ENCODE measurements around the gene LIMA1.

The LIMA1 gene

GRCh38 chr12:50192236-50192635 is 91.1 kb downstream of the LIMA1 start:
- H3K27me3 ChIP-seq (ENCODE audit: control insufficient read depth, insufficient read depth, low read length, poor library complexity, severe bottlenecking) = no peaks in the 10 kb centered on the region
- no peak overlapping the region for H3K4me3 ChIP-seq (ENCODE audit: insufficient read depth, low read depth, low read length)
- H3K9me3 ChIP-seq (ENCODE audit: control insufficient read depth, low read length) = no peaks in the 10 kb centered on the region
- no peaks in the 10 kb centered on the region for H3K4me1 ChIP-seq (ENCODE audit: control insufficient read depth, insufficient read depth, low read length)
- no peak overlapping the region for H3K27ac ChIP-seq (ENCODE audit: insufficient read depth, low read depth, low read length, poor library complexity, severe bottlenecking)
- WGBS, 2 experiments = 94% methylated on average over 4 of the region's 4 CpGs
- H3K36me3 ChIP-seq (ENCODE audit: control insufficient read depth, insufficient read depth, low read length) = no peaks in the 10 kb centered on the region

- no peak overlapping the region for H3K27ac ChIP-seq (ENCODE audit: insufficient read depth, low read depth, low read length, poor library complexity, severe bottlenecking)
- H3K9me3 ChIP-seq (ENCODE audit: control insufficient read depth, low read length) = no peaks in the 10 kb centered on the region
- H3K4me1 ChIP-seq (ENCODE audit: control insufficient read depth, insufficient read depth, low read length) = no peaks in the 10 kb centered on the region
- H3K36me3 ChIP-seq (ENCODE audit: control insufficient read depth, insufficient read depth, low read length) = no peaks in the 10 kb centered on the region
- WGBS, 2 experiments = 95 to 97% methylated on average over 1 of the region's 1 CpG
- H3K4me3 ChIP-seq (ENCODE audit: insufficient read depth, low read depth, low read length) = no peak overlapping the region
- no peaks in the 10 kb centered on the region for H3K27me3 ChIP-seq (ENCODE audit: control insufficient read depth, insufficient read depth, low read length, poor library complexity, severe bottlenecking)
Measured at GRCh38 chr12:50190859-50191258, 92.5 kb downstream of the LIMA1 start.

DNA sequence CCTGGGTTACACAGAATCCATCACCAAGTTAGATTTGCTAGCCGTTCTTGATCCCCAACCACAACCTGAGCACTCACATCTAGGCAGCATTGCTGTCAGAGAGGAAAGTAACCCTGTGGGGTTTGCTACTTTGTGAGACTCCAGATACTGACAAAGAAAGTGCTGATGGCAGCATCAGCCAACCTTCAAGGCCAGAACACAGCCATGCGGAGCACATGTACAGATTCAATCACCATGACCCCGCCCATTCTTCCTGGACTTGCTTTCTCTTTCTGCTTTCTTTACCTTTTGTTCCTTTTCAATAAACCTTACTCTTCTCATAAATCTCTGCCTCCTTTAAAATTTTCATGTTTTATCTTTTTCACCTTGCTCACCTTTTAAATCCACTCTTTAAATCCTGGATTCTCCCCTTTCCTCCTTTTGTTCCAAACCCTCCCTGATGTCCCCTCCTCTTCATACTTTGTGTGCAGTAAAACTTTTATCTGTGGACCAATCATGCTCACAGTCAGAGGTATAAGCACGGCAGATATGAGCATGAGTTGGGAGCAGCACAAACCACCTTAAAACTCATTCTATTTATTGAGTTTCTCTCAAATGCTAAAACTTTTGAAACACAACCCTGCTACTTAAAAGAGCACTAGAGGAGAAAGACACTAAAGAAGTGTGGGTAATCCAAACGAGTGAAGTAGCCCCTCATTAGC is 94.3 kb downstream of the LIMA1 start:
- Histone ChIP-seq H3K27ac (ENCODE audit: insufficient read depth, low read depth, low read length, poor library complexity, severe bottlenecking) (no peak overlapping the region), H3K36me3 (ENCODE audit: control insufficient read depth, insufficient read depth, low read length) (no peaks in the 10 kb centered on the region), H3K9me3 (ENCODE audit: control insufficient read depth, low read length) (no peaks in the 10 kb centered on the region), H3K27me3 (ENCODE audit: control insufficient read depth, insufficient read depth, low read length, poor library complexity, severe bottlenecking) (no peaks in the 10 kb centered on the region), H3K4me1 (ENCODE audit: control insufficient read depth, insufficient read depth, low read length) (no peaks in the 10 kb centered on the region), H3K4me3 (ENCODE audit: insufficient read depth, low read depth, low read length) (no peak overlapping the region)
- WGBS, 2 experiments = 93 to 95% methylated on average over 4 to 5 of the region's 5 CpGs

DNA sequence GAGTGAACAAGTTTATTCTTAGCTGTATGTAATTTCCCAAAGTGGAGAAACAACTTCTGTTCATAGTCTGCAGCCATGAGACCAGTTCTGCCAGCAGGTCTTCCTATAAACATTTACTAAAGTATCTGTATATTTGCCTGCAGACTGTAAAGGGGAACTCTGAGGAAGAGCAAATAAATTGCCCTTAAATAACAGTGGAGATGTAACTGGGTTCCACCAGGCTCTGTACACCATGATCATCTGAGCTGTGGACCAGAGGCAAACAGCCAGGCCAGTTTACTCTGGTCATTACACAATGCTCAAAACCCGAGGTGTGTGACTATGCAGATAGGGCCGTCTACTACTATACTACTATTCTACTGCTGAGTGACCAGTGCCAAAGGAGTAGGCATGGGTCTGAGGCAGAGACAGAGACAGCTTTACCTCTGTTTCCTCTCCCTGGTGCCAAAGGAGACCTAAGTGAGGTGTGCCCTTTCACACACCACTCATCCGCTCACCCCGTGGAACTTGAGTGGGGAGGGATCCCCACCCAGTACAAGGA is 95.0 kb downstream of the LIMA1 start:
- no peak overlapping the region for H3K27ac ChIP-seq (ENCODE audit: insufficient read depth, low read depth, low read length, poor library complexity, severe bottlenecking)
- H3K36me3 ChIP-seq (ENCODE audit: control insufficient read depth, insufficient read depth, low read length) = no peaks in the 10 kb centered on the region
- H3K4me3 ChIP-seq (ENCODE audit: insufficient read depth, low read depth, low read length) = no peak overlapping the region
- no peaks in the 10 kb centered on the region for H3K9me3 ChIP-seq (ENCODE audit: control insufficient read depth, low read length)
- H3K27me3 ChIP-seq (ENCODE audit: control insufficient read depth, insufficient read depth, low read length, poor library complexity, severe bottlenecking) = no peaks in the 10 kb centered on the region
- no peaks in the 10 kb centered on the region for H3K4me1 ChIP-seq (ENCODE audit: control insufficient read depth, insufficient read depth, low read length)
- WGBS, 2 experiments = 98 to 100% methylated on average over 4 of the region's 4 CpGs

DNA sequence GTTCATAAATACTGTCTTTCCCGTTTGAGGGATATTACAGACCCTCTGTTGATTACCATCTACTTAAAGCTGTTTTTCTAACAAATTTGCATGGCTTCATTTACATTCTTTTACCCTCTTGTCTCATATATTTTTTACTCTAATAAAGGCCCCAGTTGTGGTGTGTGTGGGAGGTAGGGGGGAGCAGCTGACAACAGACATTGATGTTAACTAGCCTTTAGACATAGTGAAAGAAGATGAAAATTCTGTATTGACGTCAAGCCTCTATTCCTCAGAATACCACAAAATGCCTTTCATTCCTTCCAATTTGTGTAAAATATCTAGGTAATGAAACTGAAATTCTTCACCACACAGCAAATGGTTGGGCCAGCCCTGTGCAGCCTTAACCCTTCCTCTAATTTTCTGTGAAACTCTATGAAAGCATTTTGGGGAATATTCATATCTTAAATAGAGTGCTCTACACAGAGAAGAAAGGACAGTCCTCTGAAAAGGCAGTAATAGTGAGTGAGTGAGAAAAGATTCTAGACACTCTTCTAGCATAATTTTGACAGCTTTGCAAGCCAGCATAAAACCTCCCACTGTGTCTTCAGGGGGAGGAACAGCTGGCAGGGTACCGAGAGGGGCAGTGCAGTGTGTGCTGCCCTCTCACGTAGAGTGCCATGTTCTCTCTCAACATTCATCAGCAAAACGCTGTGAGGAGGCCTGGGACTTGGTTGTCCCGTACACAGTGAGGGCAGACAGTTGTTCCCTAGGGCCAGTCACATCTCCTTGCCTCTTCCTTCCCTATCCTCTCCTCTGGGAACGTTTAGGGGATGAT is 96.0 kb downstream of the LIMA1 start:
- no peaks in the 10 kb centered on the region for H3K9me3 ChIP-seq (ENCODE audit: control insufficient read depth, low read length)
- H3K4me3 ChIP-seq (ENCODE audit: insufficient read depth, low read depth, low read length) = no peak overlapping the region
- H3K27ac ChIP-seq (ENCODE audit: insufficient read depth, low read depth, low read length, poor library complexity, severe bottlenecking) = no peak overlapping the region
- 86 to 91% methylated on average over 6 to 7 of the region's 7 CpGs for WGBS, 2 experiments
- H3K27me3 ChIP-seq (ENCODE audit: control insufficient read depth, insufficient read depth, low read length, poor library complexity, severe bottlenecking) = no peaks in the 10 kb centered on the region
- H3K4me1 ChIP-seq (ENCODE audit: control insufficient read depth, insufficient read depth, low read length) = no peaks in the 10 kb centered on the region
- no peaks in the 10 kb centered on the region for H3K36me3 ChIP-seq (ENCODE audit: control insufficient read depth, insufficient read depth, low read length)

- no peaks in the 10 kb centered on the region for H3K4me1 ChIP-seq (ENCODE audit: control insufficient read depth, insufficient read depth, low read length)
- H3K4me3 ChIP-seq (ENCODE audit: insufficient read depth, low read depth, low read length) = no peak overlapping the region
- H3K36me3 ChIP-seq (ENCODE audit: control insufficient read depth, insufficient read depth, low read length) = no peaks in the 10 kb centered on the region
- no peak overlapping the region for H3K27ac ChIP-seq (ENCODE audit: insufficient read depth, low read depth, low read length, poor library complexity, severe bottlenecking)
- WGBS, 2 experiments = 100% methylated on average over 1 of the region's 1 CpG
- H3K9me3 ChIP-seq (ENCODE audit: control insufficient read depth, low read length) = no peaks in the 10 kb centered on the region
- no peaks in the 10 kb centered on the region for H3K27me3 ChIP-seq (ENCODE audit: control insufficient read depth, insufficient read depth, low read length, poor library complexity, severe bottlenecking)
Measured at GRCh38 chr12:50186681-50187080, 96.6 kb downstream of the LIMA1 start.

DNA sequence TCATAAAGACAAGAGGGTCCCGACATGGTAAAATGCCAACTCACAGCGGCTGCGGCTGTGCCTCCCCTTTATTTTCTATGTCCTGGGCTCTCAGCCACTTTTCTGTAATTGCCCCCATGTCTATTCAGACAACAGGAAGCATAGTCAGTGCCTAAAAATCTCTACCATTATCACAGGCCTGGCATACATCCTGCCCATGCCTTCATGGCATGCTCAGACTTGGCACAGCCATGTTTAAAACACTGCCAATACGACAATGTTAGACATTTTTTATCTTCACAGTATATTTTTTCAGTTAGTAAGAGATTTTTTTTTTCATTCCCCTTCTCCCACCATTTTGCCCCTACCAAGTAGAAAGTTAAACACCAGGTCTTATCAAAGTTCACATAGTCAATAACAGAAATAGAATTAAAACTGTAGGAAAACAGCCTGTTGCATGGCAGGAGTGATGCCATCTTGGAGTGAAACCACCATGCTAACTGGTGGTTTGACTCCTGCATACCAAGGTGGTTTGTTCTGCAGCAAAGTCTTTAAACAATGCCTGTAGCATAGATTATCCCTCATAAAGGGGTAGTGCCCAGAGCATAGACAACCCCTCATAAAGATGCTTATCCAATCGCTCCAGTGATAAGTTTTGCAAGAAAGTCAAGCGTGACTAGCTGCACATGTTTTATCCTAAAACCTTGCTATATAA is 97.2 kb downstream of the LIMA1 start:
- 93% methylated on average over 6 of the region's 6 CpGs for WGBS, 2 experiments
- Histone ChIP-seq H3K27me3 (ENCODE audit: control insufficient read depth, insufficient read depth, low read length, poor library complexity, severe bottlenecking) (no peaks in the 10 kb centered on the region), H3K36me3 (ENCODE audit: control insufficient read depth, insufficient read depth, low read length) (no peaks in the 10 kb centered on the region), H3K27ac (ENCODE audit: insufficient read depth, low read depth, low read length, poor library complexity, severe bottlenecking) (no peak overlapping the region), H3K4me1 (ENCODE audit: control insufficient read depth, insufficient read depth, low read length) (no peaks in the 10 kb centered on the region), H3K9me3 (ENCODE audit: control insufficient read depth, low read length) (no peaks in the 10 kb centered on the region), H3K4me3 (ENCODE audit: insufficient read depth, low read depth, low read length) (no peak overlapping the region)

DNA sequence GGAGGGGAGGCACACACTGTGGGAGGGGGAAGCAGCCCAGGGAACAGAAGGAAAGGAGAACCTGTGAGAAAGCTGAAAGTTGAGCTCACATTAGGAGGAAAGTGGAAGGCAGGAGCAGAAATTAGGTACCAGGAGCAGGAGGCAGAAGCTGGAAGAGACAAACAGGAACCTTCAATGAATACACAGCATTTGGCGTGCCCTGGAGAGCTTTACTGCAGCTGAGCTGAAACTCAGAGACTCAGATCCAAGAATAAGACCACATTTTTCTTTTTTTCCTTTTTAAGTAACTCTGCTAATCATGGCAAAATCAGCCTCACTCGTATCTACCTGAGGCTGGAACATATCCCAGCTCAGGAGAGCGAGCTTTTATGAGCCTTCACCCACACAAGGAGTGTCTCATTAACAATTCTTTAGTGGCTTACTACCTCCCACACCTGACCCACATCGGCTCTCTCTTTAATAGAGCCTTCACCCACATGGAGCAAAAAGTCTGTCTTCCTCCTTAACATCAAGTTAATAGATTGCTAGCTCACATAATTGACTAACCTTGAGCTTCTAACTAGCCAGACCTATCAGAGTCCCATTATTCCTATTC is 97.9 kb downstream of the LIMA1 start:
- Histone ChIP-seq H3K4me3 (ENCODE audit: insufficient read depth, low read depth, low read length) (no peak overlapping the region), H3K4me1 (ENCODE audit: control insufficient read depth, insufficient read depth, low read length) (no peaks in the 10 kb centered on the region), H3K27ac (ENCODE audit: insufficient read depth, low read depth, low read length, poor library complexity, severe bottlenecking) (no peak overlapping the region), H3K36me3 (ENCODE audit: control insufficient read depth, insufficient read depth, low read length) (no peaks in the 10 kb centered on the region), H3K27me3 (ENCODE audit: control insufficient read depth, insufficient read depth, low read length, poor library complexity, severe bottlenecking) (no peaks in the 10 kb centered on the region), H3K9me3 (ENCODE audit: control insufficient read depth, low read length) (no peaks in the 10 kb centered on the region)
- WGBS, 2 experiments = 87 to 92% methylated on average over 4 of the region's 4 CpGs

DNA sequence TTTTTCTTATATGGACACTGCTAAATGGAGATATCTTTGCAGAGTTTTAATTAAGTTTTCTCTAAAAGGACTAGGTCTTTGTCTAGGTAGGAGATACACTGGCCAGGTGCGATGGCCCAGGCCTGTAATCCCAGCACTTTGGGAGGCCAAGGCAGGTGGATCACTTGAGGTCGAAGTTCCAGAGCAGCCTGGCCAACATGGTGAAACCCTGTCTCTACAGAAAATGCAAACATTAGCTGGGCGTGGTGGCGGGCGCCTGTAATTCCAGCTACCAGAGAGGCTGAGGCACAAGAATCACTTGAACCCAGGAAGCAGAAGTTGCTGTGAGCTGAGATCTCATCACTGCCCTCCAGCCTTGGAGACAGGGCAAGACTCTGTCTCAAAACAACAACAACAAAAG is 99.1 kb downstream of the LIMA1 start:
- Histone ChIP-seq H3K4me3 (ENCODE audit: insufficient read depth, low read depth, low read length) (no peak overlapping the region), H3K27ac (ENCODE audit: insufficient read depth, low read depth, low read length, poor library complexity, severe bottlenecking) (no peak overlapping the region), H3K27me3 (ENCODE audit: control insufficient read depth, insufficient read depth, low read length, poor library complexity, severe bottlenecking) (no peaks in the 10 kb centered on the region), H3K36me3 (ENCODE audit: control insufficient read depth, insufficient read depth, low read length) (no peaks in the 10 kb centered on the region), H3K4me1 (ENCODE audit: control insufficient read depth, insufficient read depth, low read length) (no peaks in the 10 kb centered on the region), H3K9me3 (ENCODE audit: control insufficient read depth, low read length) (no peaks in the 10 kb centered on the region)
- 91 to 96% methylated on average over 5 of the region's 5 CpGs for WGBS, 2 experiments

DNA sequence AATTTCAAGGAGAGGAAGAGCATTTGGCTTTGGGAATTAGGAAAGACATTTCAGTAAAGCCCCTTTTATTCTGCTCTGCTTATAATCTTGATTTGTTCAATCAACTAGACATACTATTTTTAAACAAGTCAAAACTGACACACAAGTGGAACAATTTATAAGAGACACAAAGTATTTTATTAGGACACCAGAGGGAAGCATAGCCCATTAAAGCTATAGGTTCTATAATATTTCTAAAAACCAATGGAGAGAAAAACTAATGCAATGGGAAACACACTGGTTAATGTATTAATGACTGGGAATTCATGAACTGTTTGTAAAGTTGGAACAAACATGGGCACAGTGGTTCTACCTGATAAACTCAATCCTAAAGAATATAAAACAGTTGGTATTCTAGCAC is 100.9 kb downstream of the LIMA1 start:
- H3K4me3 ChIP-seq (ENCODE audit: insufficient read depth, low read depth, low read length) = no peak overlapping the region
- no peaks in the 10 kb centered on the region for H3K9me3 ChIP-seq (ENCODE audit: control insufficient read depth, low read length)
- H3K4me1 ChIP-seq (ENCODE audit: control insufficient read depth, insufficient read depth, low read length) = no peaks in the 10 kb centered on the region
- no peaks in the 10 kb centered on the region for H3K36me3 ChIP-seq (ENCODE audit: control insufficient read depth, insufficient read depth, low read length)
- H3K27me3 ChIP-seq (ENCODE audit: control insufficient read depth, insufficient read depth, low read length, poor library complexity, severe bottlenecking) = no peaks in the 10 kb centered on the region
- no peak overlapping the region for H3K27ac ChIP-seq (ENCODE audit: insufficient read depth, low read depth, low read length, poor library complexity, severe bottlenecking)

Measured in ectodermal cell (in vitro differentiated cells).